Measurements from ENCODE around the gene PTPRK. TPM values are rescaled to one million over a fixed set of nuclear protein-coding genes. Genes with fewer than 3 reads are reported as not detected.

Gene PTPRK
- total and polyA plus RNA-seq, 7 donors: 6.0 to 51.3 (median 46.7) TPM

GRCh38 chr6:128498234-128498633, 22.2 kb downstream of the PTPRK start:
- no peaks in the 10 kb centered on the region for H3K9me3 ChIP-seq
- intact Hi-C loops (cut with DNase I): no loop called here
- TF ChIP-seq POLR2AphosphoS5 (IDR thresholded peaks at IDR 0.05): no peak
- no peak for TF ChIP-seq POLR2A (IDR thresholded peaks at IDR 0.05)
- TF ChIP-seq EP300 (IDR thresholded peaks at IDR 0.05): no peak
- H3K27ac ChIP-seq: no peak overlapping the region
- no peaks in the 10 kb centered on the region for H3K27me3 ChIP-seq
- DNase-seq: no peak
- peaks cover 0 to 51% (median 23%) of the 10 kb centered on the region in 4 donors for H3K4me1 ChIP-seq
- no peak overlapping the region for H3K4me3 ChIP-seq
- no peaks in the 10 kb centered on the region for H3K36me3 ChIP-seq
- WGBS, 2 donors: 5 to 40% methylated on average over 2 of the region's 2 CpGs

GRCh38 chr6:128495536-128496333, 24.7 kb downstream of the PTPRK start:
- intact Hi-C loops (cut with DNase I): no loop called here
- Histone ChIP-seq H3K9me3 (no peaks in the 10 kb centered on the region), H3K4me3 (no peak overlapping the region), H3K27me3 (no peaks in the 10 kb centered on the region), H3K27ac (no peak overlapping the region), H3K4me1 (peaks cover 0 to 64% (median 38%) of the 10 kb centered on the region in 4 donors), H3K36me3 (no peaks in the 10 kb centered on the region)
- WGBS, 2 donors: 82 to 89% methylated on average over 6 of the region's 6 CpGs
- no peak for DNase-seq
- no peak for TF ChIP-seq CTCF (IDR thresholded peaks at IDR 0.05)
- TF ChIP-seq EP300 (IDR thresholded peaks at IDR 0.05): no peak
- no peak for TF ChIP-seq POLR2A (IDR thresholded peaks at IDR 0.05)
- no peak for TF ChIP-seq POLR2AphosphoS5 (IDR thresholded peaks at IDR 0.05)

DNA sequence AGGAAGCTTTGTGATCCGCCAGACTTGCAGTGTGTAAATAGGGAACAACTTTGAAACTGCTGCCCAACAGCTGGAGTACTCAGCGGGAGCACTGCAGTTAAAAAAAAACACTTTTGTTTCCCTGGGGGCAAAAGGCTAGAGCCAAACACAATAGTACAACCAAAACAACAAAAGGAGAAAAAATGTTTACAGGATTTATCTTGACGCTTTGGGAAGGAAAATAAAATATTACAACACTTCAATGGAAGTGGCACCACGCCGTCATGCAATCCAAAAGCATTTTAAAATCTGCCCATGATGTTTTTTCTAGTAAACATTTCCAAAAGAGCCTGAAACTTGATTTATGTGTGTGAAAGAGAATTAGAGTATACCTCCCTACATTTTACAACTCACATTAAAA, 26.0 kb downstream of the PTPRK start:
- no peak overlapping the region for H3K27ac ChIP-seq
- H3K4me1 ChIP-seq: peaks cover 0 to 52% (median 37%) of the 10 kb centered on the region in 4 donors
- intact Hi-C loops (cut with DNase I): no loop called here

GRCh38 chr6:128493877-128494276, 26.5 kb downstream of the PTPRK start:
- no peak overlapping the region for H3K4me3 ChIP-seq
- no peaks in the 10 kb centered on the region for H3K27me3 ChIP-seq
- H3K27ac ChIP-seq: no peak overlapping the region
- no peaks in the 10 kb centered on the region for H3K9me3 ChIP-seq
- no peak for DNase-seq
- no peaks in the 10 kb centered on the region for H3K36me3 ChIP-seq
- peaks cover 0 to 47% (median 35%) of the 10 kb centered on the region in 4 donors for H3K4me1 ChIP-seq
- TF ChIP-seq POLR2AphosphoS5 (IDR thresholded peaks at IDR 0.05): no peak
- TF ChIP-seq POLR2A (IDR thresholded peaks at IDR 0.05): no peak
- TF ChIP-seq EP300 (IDR thresholded peaks at IDR 0.05): no peak
- no peak for TF ChIP-seq CTCF (IDR thresholded peaks at IDR 0.05)
- 53 to 63% methylated on average over 4 of the region's 4 CpGs for WGBS, 2 donors
- intact Hi-C loops (cut with DNase I): no loop called here

More for the DNA sequence above, 26.0 kb downstream of the PTPRK start:
- 13 to 60% methylated on average over 5 of the region's 5 CpGs for WGBS, 2 donors
- Histone ChIP-seq H3K36me3 (no peaks in the 10 kb centered on the region), H3K4me3 (no peak overlapping the region), H3K27me3 (no peaks in the 10 kb centered on the region), H3K9me3 (no peaks in the 10 kb centered on the region)
- no peak for DNase-seq
- TF ChIP-seq POLR2AphosphoS5 (IDR thresholded peaks at IDR 0.05) (no peak), POLR2A (IDR thresholded peaks at IDR 0.05) (no peak), CTCF (IDR thresholded peaks at IDR 0.05) (no peak), EP300 (IDR thresholded peaks at IDR 0.05) (no peak)

DNA sequence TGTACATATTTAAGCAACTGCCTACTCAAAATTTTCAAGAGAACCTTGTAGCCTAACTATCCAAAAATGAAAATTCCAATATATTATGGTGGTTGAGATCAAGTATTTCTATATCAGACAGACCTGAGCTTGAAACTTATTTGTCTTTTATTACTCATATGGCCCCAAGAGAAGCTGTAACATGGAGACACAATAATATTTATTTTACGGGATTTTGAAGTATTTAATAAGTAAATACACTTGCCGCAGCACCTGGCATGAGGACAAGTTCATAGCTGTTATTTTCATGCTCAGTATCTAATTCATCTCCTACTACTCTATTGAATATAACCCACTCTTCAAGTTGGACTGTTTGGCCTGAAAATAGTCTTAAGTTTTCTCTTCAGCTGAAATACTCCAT, 28.0 kb downstream of the PTPRK start:
- intact Hi-C loops (cut with DNase I): no loop called here
- TF ChIP-seq CTCF (IDR thresholded peaks at IDR 0.05) (no peak), EP300 (IDR thresholded peaks at IDR 0.05) (no peak), POLR2AphosphoS5 (IDR thresholded peaks at IDR 0.05) (no peak), POLR2A (IDR thresholded peaks at IDR 0.05) (no peak)
- no peaks in the 10 kb centered on the region for H3K27me3 ChIP-seq
- 19 to 57% methylated on average over 2 of the region's 2 CpGs for WGBS, 2 donors
- H3K4me3 ChIP-seq: peak overlapping the region in 3 of 4 donors; percentile 45 to 47 (median 45)
- peak overlapping the region; percentile 78 to 83 (median 79) for H3K27ac ChIP-seq
- H3K9me3 ChIP-seq: no peaks in the 10 kb centered on the region
- peaks cover 0 to 33% (median 27%) of the 10 kb centered on the region in 4 donors for H3K4me1 ChIP-seq
- no peak for DNase-seq
- H3K36me3 ChIP-seq: no peaks in the 10 kb centered on the region

All from sigmoid colon (tissue), 7 donors.